GM18519 (cell line): ENCODE results near the gene BCL2L13.
"Not testable (repeated sequence)": the region's sequence is repeated elsewhere in the genome, so short reads cannot be mapped to it uniquely, and the experiment has no call there.

Experiments
- ATAC-seq: cut with Tn5 transposase; IDR thresholded peaks from one replicate; pipeline ENCODE4 v1.9.1; 2021; ENCODE audit warnings: mild to moderate bottlenecking, moderate library complexity; ENCODE audit not compliant: unreplicated experiment, low FRiP score

BCL2L13 gene

GRCh38 chr22:17633998-17634323 is 4.6 kb upstream of the BCL2L13 start:
- ATAC-seq, result no peak

- ATAC-seq, result no peak
These were observed 3.9 kb upstream of the BCL2L13 start for GRCh38 chr22:17634696-17635095.

- not testable (repeated sequence) for ATAC-seq
These were observed 1.7 kb upstream of the BCL2L13 start for GRCh38 chr22:17636850-17637249.

GRCh38 chr22:17637490-17638181 is 921 bp upstream of the BCL2L13 start:
- ATAC-seq, result no peak

GRCh38 chr22:17638182-17638431 is 450 bp upstream of the BCL2L13 start:
- ATAC-seq, result no peak

- ATAC-seq, result no peak
These were observed 737 bp downstream of the BCL2L13 start for GRCh38 chr22:17639247-17639741.

- no peak for ATAC-seq
These were observed 2.7 kb downstream of the BCL2L13 start for GRCh38 chr22:17641269-17641668.

- not testable (repeated sequence) for ATAC-seq
These were observed 3.8 kb downstream of the BCL2L13 start for GRCh38 chr22:17642357-17642756.

GRCh38 chr22:17647452-17647851 is 8.9 kb downstream of the BCL2L13 start:
- ATAC-seq, result no peak

- no peak for ATAC-seq
These were observed 9.4 kb downstream of the BCL2L13 start for GRCh38 chr22:17647991-17648390.

GRCh38 chr22:17648569-17648968 is 10.0 kb downstream of the BCL2L13 start:
- ATAC-seq, result no peak

GRCh38 chr22:17655289-17655688 is 16.7 kb downstream of the BCL2L13 start:
- no peak for ATAC-seq

GRCh38 chr22:17656870-17657395 is 18.4 kb downstream of the BCL2L13 start:
- ATAC-seq, result no peak

GRCh38 chr22:17664414-17665055 is 26.0 kb downstream of the BCL2L13 start:
- ATAC-seq, result no peak

GRCh38 chr22:17665248-17665647 is 26.7 kb downstream of the BCL2L13 start:
- no peak for ATAC-seq

- no peak for ATAC-seq
These were observed 27.3 kb downstream of the BCL2L13 start for GRCh38 chr22:17665854-17666253.

GRCh38 chr22:17671521-17672092 is 33.0 kb downstream of the BCL2L13 start:
- ATAC-seq, result not testable (repeated sequence)

GRCh38 chr22:17672417-17672991 is 33.9 kb downstream of the BCL2L13 start:
- ATAC-seq, result no peak

- no peak for ATAC-seq
These were observed 35.6 kb downstream of the BCL2L13 start for GRCh38 chr22:17674152-17674551.

GRCh38 chr22:17675584-17675983 is 37.0 kb downstream of the BCL2L13 start:
- ATAC-seq, result no peak

GRCh38 chr22:17678817-17679385 is 40.3 kb downstream of the BCL2L13 start:
- ATAC-seq, result no peak
